Fibroblast of skin of scalp (primary cell): ENCODE results near the gene PATL1. TPM values are rescaled to one million over a fixed set of nuclear protein-coding genes. Genes with fewer than 3 reads are reported as not detected.
"Not testable (repeated sequence)": the region's sequence is repeated elsewhere in the genome, so short reads cannot be mapped to it uniquely, and the experiment has no call there.

Experiments
- DNase-seq: peaks from one replicate; pipeline ENCODE4 v3.0.0-alpha.2; 2013
- polyA plus RNA-seq, 2 experiments: library from polyadenylated mRNA; unstranded; fragments of 120-200 nt; gene quantifications; one replicate each; pipeline ENCODE4 v1.2.1, GENCODE V29; 2013; ENCODE audit not compliant: insufficient read length in 2 of 2

The PATL1 gene, protein sequence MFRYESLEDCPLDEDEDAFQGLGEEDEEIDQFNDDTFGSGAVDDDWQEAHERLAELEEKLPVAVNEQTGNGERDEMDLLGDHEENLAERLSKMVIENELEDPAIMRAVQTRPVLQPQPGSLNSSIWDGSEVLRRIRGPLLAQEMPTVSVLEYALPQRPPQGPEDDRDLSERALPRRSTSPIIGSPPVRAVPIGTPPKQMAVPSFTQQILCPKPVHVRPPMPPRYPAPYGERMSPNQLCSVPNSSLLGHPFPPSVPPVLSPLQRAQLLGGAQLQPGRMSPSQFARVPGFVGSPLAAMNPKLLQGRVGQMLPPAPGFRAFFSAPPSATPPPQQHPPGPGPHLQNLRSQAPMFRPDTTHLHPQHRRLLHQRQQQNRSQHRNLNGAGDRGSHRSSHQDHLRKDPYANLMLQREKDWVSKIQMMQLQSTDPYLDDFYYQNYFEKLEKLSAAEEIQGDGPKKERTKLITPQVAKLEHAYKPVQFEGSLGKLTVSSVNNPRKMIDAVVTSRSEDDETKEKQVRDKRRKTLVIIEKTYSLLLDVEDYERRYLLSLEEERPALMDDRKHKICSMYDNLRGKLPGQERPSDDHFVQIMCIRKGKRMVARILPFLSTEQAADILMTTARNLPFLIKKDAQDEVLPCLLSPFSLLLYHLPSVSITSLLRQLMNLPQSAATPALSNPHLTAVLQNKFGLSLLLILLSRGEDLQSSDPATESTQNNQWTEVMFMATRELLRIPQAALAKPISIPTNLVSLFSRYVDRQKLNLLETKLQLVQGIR
- 35.2 TPM for polyA plus RNA-seq (2013, experiment 1 of 2; ENCODE audit: insufficient read length)
- 40.9 TPM for polyA plus RNA-seq (2013, experiment 2 of 2; ENCODE audit: insufficient read length)

DNA sequence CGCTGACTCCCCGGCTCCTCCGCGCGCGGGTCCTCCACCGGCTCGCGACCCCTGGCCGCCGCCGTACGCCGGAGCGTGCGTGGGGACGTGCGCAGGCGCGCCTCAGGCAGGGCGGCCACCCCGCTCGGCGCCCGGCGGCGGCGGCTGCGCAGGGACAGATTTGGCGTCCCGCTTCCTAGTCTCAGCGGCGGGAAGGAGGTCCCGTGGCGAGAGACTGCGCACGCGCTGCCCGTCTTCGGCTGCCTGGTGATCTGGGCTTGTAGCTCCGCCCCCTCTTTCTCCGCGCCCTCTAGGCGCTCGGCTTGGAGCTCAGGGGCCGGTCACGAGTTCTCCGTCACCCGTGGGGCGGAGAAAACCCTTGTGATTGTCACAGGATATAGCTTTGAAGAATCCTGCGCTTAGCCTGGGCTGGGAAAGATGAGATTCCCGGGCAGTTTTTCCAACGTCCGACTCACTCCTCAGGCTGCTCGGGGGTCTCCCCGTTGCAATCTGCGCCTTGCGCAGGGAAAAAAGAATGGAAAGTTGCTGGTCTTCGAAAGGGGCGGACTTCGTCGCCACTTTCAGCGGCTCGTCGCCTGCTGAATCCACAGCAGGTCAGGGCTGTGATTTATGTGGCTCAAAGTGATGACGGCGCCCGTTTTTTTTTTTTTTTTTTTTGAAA lies at the start of gene PATL1:
PATL1 (minus strand) TSS at position 88 of the 661 bp plus-strand sequence. CDS start 142 bp downstream, outside the sequence.
- DNase-seq, result peak; percentile 98

DNA sequence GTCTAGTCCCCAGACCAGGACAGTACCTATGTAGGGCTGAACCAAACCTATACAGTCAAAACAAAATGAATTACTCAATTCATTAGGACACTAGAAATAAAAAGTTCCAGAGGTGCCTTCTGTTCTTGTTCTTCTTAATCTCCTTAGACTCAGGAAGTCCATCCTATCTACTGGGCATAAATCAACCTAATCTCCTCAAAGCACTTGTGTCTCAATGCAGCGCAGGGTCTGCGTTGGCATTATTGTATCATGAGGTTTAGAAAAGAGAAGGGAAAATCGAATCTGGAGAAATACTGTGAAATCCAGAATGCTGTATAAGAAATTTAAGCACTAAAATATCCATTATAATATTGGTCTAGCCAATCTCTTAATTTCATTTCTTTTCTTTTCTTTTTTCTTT lies 47.2 kb upstream of the PATL1 start:
- no peak for DNase-seq

DNA sequence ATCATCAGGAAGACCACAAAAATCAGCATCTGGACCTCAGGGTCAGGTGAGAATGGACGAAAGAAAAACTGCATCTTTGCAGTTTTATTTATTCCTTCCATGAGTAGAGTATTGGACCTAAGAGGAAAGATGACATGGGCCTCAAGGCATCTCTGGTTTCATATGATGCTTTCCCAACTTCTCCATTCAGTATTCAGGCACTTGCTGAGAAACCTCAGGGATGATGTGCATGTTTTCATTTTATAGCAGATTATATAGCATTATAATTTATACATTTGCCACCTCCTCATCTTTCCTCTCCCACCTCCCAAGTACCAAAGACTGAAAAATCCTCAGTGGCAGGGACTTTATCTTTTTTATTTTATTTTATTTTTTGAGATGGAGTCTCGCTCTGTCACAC lies 44.9 kb upstream of the PATL1 start, which contains the start of gene OR10V1:
OR10V1 (minus strand) TSS at position 101 of the 400 bp plus-strand sequence; CDS start at position 101, 0 bp downstream.
- DNase-seq, result no peak

DNA sequence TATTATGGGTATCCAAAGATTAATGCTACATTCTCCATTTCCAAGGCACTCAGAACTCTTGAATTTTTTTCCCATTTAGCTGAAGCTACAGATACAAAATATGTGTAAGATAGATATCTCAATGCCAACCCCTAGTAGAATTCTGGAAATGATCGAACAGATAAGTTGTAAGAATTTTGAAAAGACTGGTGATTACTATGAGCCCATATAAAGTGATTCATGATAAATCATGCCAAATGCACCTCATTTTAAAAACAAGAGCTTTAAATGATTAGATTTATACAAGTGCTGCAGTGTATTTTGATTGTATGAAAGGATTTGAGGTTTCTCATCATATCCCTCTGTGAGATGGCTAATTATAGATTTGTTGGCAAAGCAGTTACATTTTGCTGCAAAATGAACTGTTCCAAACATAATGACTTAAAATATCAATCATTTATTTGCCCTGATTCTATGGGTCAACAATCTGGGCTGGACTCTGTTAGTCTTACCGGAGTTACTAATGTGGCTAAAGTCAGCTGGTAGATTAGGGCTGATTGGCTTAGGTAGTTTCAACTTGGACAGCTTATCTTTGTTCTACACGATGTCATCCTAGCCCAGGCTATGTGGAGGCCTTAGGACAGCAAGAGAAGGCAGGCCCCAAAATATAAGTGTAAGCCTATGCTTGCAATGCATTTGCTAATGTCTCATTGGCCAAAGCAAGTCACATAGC lies 41.5 kb upstream of the PATL1 start:
- no peak for DNase-seq

DNA sequence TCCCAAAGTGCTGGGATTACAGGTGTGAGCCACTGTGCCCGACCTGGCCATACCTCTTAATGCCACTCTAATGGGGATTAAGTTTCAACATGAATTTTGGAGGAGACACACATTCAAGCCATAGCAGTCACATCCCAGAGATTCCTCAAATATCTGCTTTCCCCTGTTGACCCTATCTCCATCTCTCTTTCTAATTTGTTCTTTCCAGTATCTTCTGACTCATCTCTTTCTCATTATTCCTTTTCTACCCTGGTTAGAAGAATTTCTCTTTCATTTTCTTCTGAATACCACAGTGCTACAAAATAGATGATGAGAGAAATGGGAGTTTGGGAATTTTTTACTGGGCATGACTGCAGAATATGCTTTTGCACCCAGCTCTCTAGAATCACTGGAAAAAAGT lies 39.7 kb upstream of the PATL1 start:
- peak; percentile 25 for DNase-seq

DNA sequence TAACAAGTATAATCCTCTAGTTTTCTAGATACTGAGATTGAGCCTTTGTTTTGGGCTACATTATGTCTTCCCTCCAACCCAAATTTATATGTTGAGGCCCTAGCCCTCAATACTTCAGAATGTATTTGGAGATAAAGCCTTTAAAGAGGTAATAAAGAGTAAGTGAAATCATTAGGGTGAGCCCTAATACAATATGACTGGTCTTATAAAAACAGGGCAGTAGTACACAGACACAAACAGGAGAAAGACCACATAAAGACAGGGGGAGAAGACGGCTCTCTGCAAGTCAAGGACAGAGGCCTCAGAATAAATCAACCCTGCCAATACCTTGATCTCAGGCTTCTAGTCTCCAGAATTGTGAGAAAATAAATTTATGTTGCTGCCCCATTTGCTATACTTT lies 38.5 kb upstream of the PATL1 start:
- no peak for DNase-seq

DNA sequence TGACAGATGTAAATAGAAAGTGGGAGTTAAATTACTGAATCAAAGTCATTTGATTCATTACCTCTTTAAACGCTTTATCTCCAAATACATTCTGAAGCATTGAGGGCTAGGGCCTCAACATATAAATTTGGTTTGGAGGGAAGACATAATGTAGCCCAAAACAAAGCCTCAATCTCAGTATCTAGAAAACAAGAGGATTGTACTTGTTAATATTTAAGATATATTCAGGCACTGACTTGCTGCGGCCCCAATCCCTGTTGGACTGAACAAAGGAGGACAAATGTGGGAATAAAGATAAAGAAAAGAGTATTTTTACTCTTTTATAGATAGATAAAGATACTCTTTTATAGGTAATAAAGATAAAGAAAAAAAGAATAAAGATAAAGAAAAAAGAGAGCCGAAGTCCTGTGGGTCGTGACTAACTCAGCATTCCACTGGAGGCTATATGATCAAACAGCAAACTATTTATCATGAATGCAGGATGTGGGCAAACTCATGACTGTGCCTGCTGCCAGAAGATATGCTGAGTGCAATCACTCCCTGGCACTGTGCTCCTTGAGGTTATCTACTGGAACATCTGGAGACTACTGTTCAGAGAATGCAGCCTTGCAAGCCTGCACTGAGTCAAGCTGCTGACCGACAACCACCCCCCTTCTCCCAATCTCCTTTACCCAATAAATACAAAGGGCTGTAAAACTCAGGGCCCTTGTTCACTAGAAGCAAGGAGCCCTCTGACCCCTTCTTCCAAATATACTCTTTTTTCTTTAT lies 37.9 kb upstream of the PATL1 start:
- DNase-seq, result peak; percentile 75

DNA sequence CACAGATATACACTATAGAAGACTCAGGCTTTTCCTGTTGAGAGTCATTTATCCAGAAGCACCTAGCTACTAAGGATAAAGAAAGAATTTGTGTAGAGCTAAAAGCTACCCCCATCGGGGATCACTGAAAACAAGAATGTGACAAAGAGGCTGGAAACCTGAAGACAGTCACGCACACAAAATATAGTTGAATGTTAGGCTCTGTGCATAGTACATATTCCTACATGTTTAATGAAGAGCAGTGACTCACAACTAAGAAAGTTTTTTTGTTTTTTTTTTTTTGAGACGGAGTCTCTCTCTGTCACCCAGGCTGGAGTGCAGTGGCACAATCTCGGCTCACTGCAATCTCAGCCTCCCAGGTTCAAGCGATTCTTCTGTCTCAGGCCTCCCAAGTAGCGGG lies 36.5 kb upstream of the PATL1 start:
- peak; percentile 15 for DNase-seq

DNA sequence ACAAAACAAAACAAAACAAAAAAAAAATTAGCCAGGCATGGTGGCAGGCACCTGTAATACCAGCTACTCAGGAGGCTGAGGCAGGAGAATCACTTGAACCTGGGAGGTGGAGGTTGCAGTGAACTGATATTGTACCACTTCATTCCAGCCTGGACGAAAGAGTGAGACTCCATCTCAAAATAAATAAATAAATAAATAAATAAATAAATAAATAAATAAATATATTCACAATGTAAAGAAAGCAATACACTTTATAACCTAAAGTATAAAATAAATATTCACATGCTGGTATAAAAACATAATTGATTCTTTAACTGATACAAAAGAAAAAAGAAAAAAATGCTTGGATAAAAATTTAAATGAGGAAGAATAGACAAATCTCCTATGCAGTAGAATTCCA lies 34.7 kb upstream of the PATL1 start:
- not testable (repeated sequence) for DNase-seq

DNA sequence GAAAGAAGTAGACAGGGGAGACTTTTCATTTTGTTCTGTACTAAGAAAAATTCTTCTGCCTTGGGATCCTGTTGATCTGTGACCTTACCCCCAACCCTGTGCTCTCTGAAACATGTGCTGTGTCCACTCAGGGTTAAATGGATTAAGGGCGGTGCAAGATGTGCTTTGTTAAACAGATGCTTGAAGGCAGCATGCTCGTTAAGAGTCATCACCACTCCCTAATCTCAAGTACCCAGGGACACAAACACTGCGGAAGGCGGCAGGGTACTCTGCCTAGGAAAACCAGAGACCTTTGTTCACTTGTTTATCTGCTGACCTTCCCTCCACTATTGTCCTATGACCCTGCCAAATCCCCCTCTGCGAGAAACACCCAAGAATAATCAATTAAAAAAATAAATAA lies 31.3 kb upstream of the PATL1 start:
- DNase-seq, result not testable (repeated sequence)

DNA sequence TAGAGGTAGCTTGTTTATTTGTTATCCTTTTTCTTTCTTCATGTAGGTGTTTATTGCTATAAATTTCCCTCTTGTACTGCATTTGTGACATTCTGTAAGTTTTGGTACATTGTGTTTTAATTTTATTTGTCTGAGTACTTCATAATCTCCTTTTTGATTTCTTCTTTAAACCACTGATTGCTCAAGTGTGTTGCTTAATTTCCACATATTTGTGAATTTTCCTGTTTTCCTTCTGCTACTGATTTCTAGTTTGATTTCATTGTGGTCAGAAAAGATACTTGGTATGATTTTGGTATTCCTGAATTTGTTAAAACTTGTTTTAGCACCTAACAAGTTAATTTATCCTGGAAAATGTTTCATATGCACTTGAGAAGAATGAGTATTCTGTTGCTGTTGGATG lies 29.7 kb upstream of the PATL1 start:
- no peak for DNase-seq

DNA sequence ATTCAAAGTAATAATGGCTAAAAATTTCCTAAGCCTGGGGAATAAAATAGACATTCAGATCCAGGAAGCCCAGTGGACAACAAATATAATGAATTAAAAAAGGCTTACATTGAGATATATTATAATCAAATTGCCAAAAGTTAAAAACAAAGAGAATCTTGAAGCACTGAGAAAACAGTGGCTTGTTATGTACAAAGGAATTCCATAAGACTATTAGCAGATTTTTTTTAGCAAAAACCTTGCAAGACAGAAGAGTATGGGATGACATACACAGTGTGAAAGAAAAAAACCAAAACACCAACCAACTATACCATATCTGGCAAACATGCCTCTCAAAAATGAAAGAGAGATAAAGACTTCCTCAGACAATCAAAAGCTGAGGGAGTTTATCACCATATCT lies 24.1 kb upstream of the PATL1 start:
- no peak for DNase-seq

DNA sequence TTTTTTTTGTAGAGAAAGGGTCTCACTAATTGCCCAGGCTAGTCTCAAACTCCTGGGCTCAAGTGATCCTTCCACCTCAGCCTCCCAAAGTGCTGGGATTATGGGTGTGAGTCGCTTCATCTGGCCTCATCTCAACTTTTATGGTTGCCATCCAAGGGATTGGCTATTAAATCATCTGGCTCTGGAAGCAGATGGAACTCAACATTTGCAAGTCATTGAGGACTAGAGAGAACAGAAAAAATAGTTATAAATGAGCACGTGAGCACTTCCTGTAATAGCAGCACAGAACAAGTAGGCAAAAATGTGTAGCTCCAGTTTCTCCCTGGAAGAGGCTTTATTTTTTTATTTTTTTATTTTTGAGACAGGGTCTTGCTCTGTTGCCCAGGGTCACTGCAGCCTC lies 22.3 kb upstream of the PATL1 start:
- DNase-seq, result no peak

DNA sequence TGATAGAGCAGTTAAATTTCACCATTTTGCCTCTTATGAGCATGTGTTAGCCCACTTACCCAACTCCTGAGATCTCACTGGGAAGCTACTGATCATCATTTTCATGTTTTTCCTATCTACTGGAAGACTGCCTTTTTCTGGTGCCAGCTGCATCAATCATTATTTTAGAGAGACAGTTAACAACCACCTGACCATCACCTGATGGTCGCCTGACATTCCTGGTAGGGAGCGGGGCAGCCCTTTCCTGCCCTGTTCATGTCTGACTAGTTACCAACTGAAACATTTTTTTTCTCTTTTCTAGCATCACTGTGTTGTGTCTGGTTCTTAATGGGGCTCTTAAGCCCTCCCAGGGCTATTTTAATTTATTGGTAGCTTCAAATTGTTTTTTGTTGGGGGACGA lies 20.2 kb upstream of the PATL1 start:
- no peak for DNase-seq

DNA sequence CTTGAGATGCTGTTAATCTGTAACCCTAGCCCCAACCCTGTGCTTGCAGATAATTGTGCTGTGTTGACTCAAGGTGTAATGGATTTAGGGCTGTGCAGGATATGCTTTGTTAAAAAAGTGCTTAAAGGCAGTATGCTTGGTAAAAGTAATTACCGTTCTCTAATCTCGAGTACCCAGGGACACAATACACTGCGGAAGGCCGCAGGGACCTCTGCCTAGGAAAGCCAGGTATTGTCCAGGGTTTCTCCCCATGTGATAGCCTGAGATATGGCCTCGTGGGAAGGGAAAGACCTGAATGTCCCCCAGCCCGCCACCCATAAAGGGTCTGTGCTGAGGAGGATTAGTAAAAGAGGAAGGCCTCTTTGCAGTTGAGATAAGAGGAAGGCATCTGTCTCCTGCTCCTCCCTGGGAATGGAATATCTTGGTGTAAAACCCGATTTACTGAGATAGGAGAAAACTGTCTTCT lies 12.5 kb upstream of the PATL1 start:
- not testable (repeated sequence) for DNase-seq

DNA sequence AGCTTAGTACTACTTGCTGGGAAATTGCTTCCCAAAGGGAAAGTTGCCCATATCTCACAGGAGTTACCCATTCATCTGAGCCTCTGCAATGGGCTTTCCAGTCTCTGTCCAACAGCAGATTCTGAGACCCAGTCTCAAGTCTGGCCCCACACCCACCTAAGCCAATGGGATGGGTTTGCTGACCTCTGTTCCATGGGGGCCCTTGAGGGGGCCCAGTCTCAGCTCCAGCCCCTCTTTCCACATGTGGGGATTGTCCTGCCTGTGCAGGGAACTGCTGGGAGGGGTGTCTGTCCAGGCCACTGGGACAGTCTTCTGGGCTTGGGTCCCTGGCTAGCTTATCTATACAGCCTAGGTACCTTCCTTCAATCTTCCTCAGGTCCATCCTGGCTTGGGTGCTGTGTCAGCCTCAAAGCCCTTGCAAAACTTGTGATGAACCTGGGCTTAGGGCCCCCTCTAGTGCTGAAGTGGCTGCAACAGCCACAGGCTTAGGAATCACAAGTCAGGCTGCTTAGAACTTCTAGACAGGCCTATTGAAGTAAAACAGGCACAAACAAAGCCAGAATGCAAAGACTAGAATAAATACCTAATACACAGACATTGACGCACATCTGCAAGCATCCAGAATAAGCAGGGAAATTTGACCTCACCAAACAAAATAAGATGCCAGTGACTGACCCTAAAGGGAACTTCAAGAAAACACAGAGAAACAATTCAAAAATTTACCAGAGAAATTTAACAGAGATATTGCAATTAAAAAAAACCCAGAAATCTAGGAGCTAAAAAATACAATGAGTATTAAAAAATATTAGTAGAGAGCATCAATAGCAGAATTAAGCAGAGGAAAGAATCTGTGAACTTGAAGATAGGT lies 11.7 kb upstream of the PATL1 start:
- peak; percentile 74 for DNase-seq

DNA sequence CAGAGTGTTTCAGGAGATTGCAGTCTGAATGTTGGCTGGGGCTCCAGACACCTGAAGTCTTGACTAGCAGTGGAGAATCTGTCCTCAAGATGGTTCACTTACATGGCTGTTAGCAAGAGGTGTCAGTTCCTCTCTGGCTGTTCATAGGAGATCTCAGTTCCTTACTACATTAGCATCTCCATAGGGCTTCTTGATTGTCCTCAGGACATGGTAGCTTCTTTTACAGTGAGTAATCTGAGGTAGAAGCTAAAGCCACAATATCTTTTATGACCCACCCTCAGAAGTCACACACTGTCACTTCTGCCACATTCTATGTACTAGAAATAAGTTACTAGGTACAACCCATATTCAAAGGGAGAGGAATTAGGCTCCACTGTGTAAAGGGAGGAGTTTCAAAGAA lies 10.5 kb upstream of the PATL1 start:
- DNase-seq, result no peak

DNA sequence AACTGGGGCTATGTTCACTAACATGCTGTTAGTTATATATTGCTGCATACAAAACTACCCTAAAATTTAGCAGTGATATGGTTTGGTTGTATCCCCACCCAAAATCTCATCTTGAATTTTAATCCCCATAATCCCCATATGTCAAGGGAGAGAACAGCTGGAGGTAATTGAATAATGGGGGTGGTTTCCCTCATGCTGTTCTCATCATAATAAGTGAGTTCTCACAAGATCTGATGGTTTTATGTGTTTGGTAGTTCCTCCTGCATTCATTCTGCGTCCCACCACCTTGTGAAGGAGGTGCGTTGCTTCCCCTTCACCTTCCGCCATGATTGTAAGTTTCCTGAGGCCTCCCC lies 10.0 kb upstream of the PATL1 start:
- no peak for DNase-seq

DNA sequence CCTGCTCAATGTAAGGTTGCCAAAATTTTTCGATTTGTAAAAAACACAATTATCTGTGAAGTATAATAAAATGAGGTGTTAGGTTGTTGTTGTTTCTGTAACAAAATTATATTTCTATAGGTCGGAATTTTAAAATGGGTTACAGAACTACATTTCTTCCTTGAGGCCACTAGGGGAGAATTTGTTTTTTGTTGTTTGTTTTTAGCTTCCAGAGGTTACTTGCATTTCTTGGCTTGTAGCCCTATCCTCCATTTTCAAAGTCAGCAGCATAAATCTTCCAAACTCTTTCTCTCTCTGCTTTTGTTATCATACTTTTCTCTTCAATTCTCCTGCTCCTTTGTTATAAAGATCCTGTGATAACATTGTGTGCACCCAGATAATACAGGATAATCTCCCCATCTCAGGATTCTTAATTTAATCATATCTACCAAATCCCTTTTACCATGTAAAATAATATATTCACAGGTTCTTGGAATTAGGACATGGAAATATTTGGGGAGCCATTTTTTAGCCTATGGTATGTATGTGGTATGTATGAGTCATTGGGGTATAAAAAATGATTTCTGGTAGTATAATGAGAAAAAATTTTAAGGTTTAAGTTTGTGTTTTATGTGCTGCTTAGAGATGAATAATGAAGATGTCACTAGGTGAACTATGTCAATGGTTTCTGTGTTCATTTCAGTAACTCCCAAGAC lies 9.4 kb upstream of the PATL1 start:
- DNase-seq, result peak; percentile 38

DNA sequence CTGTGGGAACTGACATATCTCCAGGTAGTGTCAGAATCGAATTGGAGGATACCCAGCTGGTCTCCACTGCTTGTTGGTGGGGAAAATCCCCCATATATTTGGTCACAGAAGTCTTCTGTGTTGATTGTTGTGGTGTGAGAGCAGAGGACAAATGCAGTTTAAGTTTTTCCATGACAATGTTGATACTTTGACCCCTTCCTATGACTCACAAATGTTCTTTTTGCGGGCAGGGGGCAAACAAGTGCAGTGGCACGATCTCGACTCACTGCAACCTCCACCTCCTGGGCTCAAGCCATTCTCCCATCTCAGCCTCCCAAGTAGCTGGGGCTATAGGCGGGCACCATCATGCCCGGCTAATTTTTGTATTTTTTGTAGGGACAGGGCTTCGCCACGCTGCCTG lies 7.4 kb upstream of the PATL1 start:
- no peak for DNase-seq
